ENCODE measurements around the gene MIPEP.

The MIPEP gene

GRCh38 chr13:23805122-23805521 is 84.1 kb downstream of the MIPEP start:
- DNase-seq, result no peak

DNA sequence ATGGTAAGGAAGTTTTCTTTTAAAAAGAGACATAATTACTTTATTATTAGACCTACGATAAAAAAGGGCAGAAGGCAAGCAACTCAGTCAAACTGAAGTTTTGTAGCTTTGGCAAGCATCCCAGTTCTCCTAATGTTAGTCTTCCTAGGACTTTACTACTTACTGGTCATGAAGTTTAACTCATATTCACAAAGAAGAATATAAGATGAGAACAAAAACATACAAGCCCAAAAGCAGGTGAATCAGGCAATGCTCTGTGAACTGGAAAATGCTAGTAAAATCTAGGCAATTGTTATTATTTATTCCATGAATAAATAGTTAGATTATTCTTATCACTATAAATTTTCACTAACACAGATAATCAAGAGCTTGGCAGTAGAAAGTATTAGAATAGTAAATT is 85.0 kb downstream of the MIPEP start:
- DNase-seq, result no peak

- DNase-seq, result no peak
These were observed 88.1 kb downstream of the MIPEP start for GRCh38 chr13:23801141-23801540.

DNA sequence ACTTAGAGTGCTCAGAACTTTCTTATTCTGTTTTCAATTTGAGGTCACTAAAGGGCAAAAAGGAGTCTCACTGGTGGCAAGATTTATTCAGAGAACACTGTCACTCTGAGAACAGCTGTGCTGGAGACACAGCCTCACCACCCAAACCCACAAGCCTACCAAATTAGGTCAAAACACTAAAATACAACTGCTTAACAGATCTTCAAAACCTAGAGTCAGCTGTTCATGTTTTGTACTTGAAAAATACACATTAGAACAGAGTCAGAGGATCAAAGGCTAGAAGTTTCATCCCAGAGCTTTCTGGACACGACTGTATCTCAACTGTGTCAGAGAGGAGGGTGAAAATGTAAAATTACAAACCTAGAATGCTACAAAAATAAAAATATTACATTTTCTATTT is 89.3 kb downstream of the MIPEP start:
- DNase-seq, result no peak

DNA sequence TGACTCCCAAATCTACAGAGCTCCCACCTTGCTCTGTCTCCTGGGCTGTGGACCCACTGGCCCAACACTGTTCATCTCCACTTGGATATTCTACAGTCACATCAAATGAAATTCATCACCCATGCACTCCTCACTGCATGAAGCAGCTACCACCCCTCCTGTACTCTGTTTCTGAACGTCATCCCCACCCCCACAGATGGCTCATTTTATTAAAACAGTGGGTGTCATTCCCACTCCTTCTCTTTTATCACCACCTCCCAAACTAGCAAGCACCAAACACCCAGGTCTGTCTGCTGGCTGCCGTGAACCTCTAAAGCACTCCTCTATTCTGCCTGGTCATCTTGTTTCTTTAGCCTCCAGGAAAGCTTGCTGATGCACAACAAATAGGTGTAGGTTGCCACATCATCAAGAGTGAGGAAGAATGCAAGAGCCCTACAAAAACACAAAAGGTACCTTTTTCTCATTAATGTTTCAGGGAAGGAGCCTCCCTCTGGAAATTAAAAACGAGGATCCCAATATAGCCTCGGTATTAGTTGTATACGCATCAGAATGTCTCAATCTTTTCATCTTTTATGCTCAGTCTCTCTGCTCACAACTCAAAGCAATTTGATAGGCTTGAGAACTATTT is 91.8 kb downstream of the MIPEP start:
- DNase-seq, result no peak

- no peak for DNase-seq
These were observed 92.6 kb downstream of the MIPEP start for GRCh38 chr13:23796551-23796950.

DNA sequence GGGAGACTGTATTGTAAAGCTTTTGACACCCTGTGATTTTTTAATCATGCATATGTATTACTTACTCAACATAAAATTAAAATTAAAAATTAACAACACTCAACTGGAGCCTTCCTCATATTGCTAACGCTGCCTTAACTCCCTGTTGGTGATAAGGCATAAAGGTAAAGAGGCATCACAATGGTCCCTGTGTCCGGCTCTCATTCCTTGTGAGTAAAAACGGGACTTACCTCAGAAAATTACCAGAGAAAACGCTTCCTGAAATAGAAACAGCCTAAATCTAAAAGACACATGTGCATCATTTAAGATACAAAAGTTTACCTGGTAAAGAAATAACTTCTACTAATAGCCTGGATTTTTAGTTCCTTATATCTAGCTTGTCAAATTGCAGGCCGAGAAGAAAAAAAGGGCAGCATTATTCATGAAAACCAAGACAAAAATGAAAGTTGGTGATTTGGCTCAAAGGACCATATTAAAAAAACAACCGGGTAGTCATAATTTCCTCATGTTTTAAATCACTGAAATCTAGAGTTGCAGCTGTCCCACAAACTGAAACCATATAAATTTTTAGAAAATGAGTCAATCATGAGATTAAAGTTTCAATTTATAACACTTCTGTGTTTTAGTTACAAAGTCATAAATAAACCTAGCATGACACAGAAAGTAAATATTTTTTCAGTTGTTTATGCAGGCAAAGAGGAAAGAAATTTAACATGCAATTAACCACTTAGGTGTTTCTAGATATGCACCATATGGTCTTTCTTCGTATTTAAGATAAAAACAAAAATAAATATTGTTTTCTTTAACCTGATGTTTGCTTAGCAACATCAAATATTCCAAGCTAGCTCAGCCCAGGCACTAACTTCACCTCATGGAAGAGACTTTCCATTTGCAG is 94.7 kb downstream of the MIPEP start:
- peak; percentile 77 for DNase-seq

GRCh38 chr13:23793711-23794110 is 95.5 kb downstream of the MIPEP start:
- DNase-seq, result no peak

DNA sequence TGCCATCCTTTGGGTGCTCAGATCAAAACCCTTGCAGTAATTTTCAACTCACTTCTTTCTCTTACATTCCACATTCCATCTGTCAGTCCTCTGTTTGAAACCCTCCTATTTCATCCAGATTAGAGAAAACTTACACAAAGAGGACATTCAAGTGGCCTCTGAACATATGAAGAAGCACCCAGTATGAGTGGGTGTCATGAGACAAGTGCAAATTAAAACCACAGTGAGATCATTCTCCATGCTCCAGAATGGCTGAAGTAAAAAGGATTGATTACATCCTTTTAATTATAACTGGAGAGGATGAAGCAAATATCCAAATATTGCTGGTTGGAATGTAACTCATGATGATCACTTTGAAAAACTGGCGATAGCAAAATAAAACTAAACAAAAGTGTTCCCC is 96.5 kb downstream of the MIPEP start:
- no peak for DNase-seq

DNA sequence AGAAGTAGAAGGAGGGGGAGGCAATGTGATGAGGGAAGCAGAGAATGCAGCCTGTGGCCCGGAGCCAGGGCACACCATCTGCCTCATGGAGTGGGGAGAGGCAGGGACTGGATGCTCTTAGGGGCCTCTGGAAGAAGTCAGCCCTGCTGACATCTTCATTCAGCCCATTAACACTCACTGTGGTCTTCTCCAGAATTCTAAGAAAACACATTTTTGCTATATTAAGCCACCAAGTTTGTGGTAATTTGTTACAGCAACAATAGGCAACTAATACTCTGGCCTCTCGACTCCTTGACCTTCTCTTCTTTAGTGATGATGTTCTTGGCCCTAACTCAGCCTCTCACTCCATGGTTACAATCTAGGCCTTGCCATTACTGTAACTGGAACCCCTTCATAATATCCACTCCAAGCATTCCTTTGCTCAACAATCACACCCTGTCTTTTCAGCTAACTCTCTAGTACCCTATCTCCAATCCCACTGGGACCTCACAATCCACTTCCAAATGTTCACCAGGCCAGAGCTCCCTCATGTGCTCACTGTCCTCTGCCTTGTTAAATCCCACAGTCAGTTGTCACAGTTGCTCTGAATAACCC is 98.5 kb downstream of the MIPEP start:
- DNase-seq, result peak; percentile 96

GRCh38 chr13:23789576-23790346 is 99.4 kb downstream of the MIPEP start:
- DNase-seq, result no peak

- no peak for DNase-seq
These were observed 100.7 kb downstream of the MIPEP start for GRCh38 chr13:23788459-23788858.

- no peak for DNase-seq
These were observed 101.7 kb downstream of the MIPEP start for GRCh38 chr13:23787464-23787863.

GRCh38 chr13:23786607-23787006 is 102.6 kb downstream of the MIPEP start:
- DNase-seq, result no peak

DNA sequence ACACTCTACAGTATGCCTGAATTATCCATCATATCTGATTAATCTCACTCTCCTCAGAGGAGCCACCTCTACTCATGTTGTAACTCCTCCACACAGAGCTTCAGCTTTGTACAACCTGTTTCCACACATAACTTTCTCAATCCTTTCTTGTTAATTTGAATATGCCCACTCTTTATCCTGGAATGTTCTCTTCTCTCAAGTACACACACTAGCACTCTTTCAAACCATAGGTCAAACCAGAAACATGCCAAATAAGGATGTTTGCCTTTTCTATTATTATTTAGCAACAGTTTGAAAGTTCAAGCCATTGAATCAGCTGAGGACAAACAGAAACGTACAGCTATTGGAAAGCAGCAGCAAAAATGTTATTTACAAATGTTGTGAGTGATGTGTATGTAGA is 110.3 kb downstream of the MIPEP start:
- no peak for DNase-seq

DNA sequence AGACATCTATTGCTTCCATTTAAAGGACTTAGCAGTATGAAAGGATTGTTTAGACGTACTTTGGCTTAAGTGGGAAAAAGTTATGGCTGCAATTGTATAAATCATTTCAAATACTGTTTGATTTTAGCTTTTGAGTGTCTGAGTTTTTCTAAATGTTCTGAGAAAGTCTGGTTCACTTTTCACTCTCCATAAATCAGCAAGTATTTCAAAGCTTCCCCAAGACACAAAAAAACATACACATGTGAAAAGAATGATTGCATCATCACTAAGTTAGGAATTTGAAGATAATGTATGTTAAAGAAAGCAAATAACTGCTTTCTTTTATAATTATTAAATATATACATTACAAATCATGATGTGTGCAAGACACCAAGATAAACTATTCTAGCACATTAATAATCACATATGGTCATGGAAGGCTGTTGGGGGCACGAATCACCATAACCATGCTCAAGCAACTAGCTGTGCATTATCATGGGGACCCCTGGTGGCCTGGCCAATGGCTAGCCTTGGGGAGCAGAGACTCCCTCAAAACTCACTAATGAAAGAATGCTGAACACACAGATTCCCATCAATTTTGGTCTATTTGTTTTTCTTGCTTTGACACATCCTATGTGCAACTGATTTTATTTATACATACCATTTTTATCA is 111.1 kb downstream of the MIPEP start:
- peak; percentile 77 for DNase-seq

GRCh38 chr13:23777575-23777870 is 111.7 kb downstream of the MIPEP start:
- DNase-seq, result no peak

DNA sequence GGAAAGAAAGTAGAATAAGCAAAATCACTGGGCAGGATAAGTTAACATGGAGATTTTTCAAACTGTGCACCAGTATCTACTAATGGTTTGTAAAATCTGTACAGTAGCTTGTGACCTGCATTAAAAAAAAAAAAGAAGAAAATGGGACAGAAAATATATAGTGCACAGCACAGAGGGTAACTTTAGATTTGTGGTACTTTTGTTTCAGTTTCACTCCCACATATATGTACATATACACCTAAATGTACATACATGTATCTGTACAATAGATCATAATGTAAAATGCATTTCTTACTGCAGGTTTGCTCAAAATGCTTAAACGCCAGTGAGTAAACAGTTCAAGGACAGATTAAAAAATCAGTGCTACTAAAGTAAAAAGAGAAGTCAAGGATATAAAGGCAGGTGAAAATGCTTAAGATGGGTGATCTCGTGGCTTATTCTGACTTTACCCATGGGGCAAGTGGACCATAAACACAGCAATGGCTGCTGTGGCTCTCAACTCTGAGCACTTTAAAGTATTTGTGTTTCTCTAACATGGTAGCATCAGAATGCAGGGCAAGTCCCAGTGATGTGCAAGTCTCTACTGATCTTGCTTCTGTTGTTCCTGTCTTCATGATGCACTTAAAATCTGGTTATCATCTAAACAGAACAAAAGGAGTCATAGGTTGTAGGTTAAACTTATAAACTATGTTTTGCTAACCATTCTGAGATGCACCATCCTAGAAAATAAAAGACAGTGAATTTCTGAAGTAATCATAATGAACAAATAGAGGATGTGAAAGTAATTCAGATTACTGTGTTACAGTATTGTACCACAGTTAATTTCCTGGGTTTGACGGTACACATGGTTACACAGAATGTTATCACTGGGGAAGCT is 112.3 kb downstream of the MIPEP start:
- DNase-seq, result no peak

DNA sequence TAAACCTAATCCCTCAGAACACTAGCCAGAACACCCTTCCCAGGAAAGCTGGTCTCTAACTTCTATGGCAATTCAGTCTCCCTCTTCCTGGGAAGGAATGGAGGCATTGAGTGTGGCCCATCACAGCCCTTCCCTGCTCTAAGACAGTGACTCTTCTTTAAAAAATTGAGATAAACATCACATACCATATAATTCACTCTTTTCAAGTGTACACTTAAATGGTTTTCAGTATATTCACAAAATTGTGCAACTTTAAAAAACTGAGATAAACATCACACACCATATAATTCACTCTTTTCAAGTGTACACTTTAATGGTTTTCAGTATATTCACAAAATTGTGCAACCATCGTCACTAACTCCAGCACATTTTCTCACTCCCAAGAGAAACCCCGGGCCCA is 116.5 kb downstream of the MIPEP start:
- DNase-seq, result no peak

GRCh38 chr13:23771956-23772355 is 117.2 kb downstream of the MIPEP start:
- peak; percentile 30 for DNase-seq

GRCh38 chr13:23771552-23771951 is 117.6 kb downstream of the MIPEP start:
- no peak for DNase-seq

DNA sequence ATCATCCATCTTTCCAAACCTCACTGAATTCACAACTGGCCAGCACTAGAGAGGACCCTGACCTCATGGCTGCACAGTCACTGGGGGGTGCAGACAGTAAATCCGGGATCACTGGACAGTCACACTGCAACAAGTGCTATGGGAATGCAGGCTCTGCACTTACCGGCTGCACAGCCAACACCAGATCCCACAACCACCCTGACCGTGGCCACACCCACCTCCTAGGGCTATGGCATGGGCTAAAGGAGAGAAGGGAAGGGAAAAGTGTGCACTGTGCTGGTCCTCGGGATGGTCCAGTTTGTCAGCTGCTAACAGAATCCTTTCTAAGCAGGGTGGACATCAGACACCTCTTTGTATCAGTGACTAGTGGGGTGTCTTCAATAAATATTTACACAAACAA is 118.2 kb downstream of the MIPEP start:
- no peak for DNase-seq

All from fibroblast of skin of right quadriceps (primary cell).